ENCODE data around the gene BRIP1. TPM values are rescaled to one million over a fixed set of nuclear protein-coding genes. Genes with fewer than 3 reads are reported as not detected.
"Not testable (repeated sequence)": the region's sequence is repeated elsewhere in the genome, so short reads cannot be mapped to it uniquely, and the experiment has no call there.

Gene BRIP1
- total and polyA plus RNA-seq, 4 donors: 0.21 to 4.3 (median 0.82) TPM

- H3K27me3 ChIP-seq (ENCODE audit: control insufficient read depth in 3 of 3, insufficient read depth in 3 of 3, low read length in 2 of 3): no peaks in the 10 kb centered on the region
- H3K27ac ChIP-seq (ENCODE audit: low read depth in 1 of 2, low read length in 1 of 2): no peak overlapping the region
- ATAC-seq (ENCODE audit: insufficient read depth, low FRiP score) (no peak), DNase-seq (no peak)
- no peak overlapping the region for H3K4me3 ChIP-seq
- no peak for TF ChIP-seq CTCF (IDR thresholded peaks at IDR 0.05; ENCODE audit: control extremely low read depth, extremely low read depth)
- H3K9me3 ChIP-seq (ENCODE audit: control insufficient read depth in 4 of 4, insufficient read depth in 3 of 4, low read length in 3 of 4): no peaks in the 10 kb centered on the region
- H3K36me3 ChIP-seq (ENCODE audit: control insufficient read depth in 4 of 4, insufficient read depth in 4 of 4, low read length in 4 of 4): no peaks in the 10 kb centered on the region
- no peak overlapping the region for H3K9ac ChIP-seq (ENCODE audit: insufficient read depth in 1 of 2, low read length in 2 of 2)
- no peaks in the 10 kb centered on the region for H3K4me1 ChIP-seq (ENCODE audit: control insufficient read depth in 5 of 5, insufficient read depth in 5 of 5, low read length in 5 of 5)
These were observed 193.8 kb downstream of the BRIP1 start for GRCh38 chr17:61669522-61669921.

- Histone ChIP-seq H3K9me3 (ENCODE audit: control insufficient read depth in 4 of 4, insufficient read depth in 3 of 4, low read length in 3 of 4) (no peaks in the 10 kb centered on the region), H3K4me3 (no peak overlapping the region), H3K36me3 (ENCODE audit: control insufficient read depth in 4 of 4, insufficient read depth in 4 of 4, low read length in 4 of 4) (no peaks in the 10 kb centered on the region), H3K9ac (ENCODE audit: insufficient read depth in 1 of 2, low read length in 2 of 2) (no peak overlapping the region), H3K27ac (ENCODE audit: low read depth in 1 of 2, low read length in 1 of 2) (no peak overlapping the region), H3K4me1 (ENCODE audit: control insufficient read depth in 5 of 5, insufficient read depth in 5 of 5, low read length in 5 of 5) (no peaks in the 10 kb centered on the region), H3K27me3 (ENCODE audit: control insufficient read depth in 3 of 3, insufficient read depth in 3 of 3, low read length in 2 of 3) (no peaks in the 10 kb centered on the region)
- 89 to 96% methylated on average over 3 of the region's 3 CpGs for WGBS, 2 donors
- no peak for DNase-seq
- no peak for ATAC-seq (ENCODE audit: insufficient read depth, low FRiP score)
- no peak for TF ChIP-seq CTCF (IDR thresholded peaks at IDR 0.05; ENCODE audit: control extremely low read depth, extremely low read depth)
These were observed 194.8 kb downstream of the BRIP1 start for GRCh38 chr17:61668486-61668885.

GRCh38 chr17:61666406-61667088 lies 196.8 kb downstream of the BRIP1 start:
- ATAC-seq (ENCODE audit: insufficient read depth, low FRiP score); H3K27ac ChIP-seq (ENCODE audit: low read depth in 1 of 2, low read length in 1 of 2); H3K4me1 ChIP-seq (ENCODE audit: control insufficient read depth in 5 of 5, insufficient read depth in 5 of 5, low read length in 5 of 5); H3K27me3 ChIP-seq (ENCODE audit: control insufficient read depth in 3 of 3, insufficient read depth in 3 of 3, low read length in 2 of 3); DNase-seq; H3K9me3 ChIP-seq (ENCODE audit: control insufficient read depth in 4 of 4, insufficient read depth in 3 of 4, low read length in 3 of 4); H3K36me3 ChIP-seq (ENCODE audit: control insufficient read depth in 4 of 4, insufficient read depth in 4 of 4, low read length in 4 of 4); H3K4me3 ChIP-seq; H3K9ac ChIP-seq (ENCODE audit: insufficient read depth in 1 of 2, low read length in 2 of 2): not testable (repeated sequence)
- 97 to 100% methylated on average over 4 of the region's 5 CpGs for WGBS, 2 donors

- no peak overlapping the region for H3K4me3 ChIP-seq
- no peak overlapping the region for H3K9ac ChIP-seq (ENCODE audit: insufficient read depth in 1 of 2, low read length in 2 of 2)
- no peak overlapping the region for H3K27ac ChIP-seq (ENCODE audit: low read depth in 1 of 2, low read length in 1 of 2)
- ATAC-seq (ENCODE audit: insufficient read depth, low FRiP score) (no peak), DNase-seq (no peak)
- no peak for TF ChIP-seq CTCF (IDR thresholded peaks at IDR 0.05; ENCODE audit: control extremely low read depth, extremely low read depth)
- H3K36me3 ChIP-seq (ENCODE audit: control insufficient read depth in 4 of 4, insufficient read depth in 4 of 4, low read length in 4 of 4): no peaks in the 10 kb centered on the region
- H3K27me3 ChIP-seq (ENCODE audit: control insufficient read depth in 3 of 3, insufficient read depth in 3 of 3, low read length in 2 of 3): no peaks in the 10 kb centered on the region
- peaks cover 0 to 12% (median 0%) of the 10 kb centered on the region in 5 donors for H3K4me1 ChIP-seq (ENCODE audit: control insufficient read depth in 5 of 5, insufficient read depth in 5 of 5, low read length in 5 of 5)
- H3K9me3 ChIP-seq (ENCODE audit: control insufficient read depth in 4 of 4, insufficient read depth in 3 of 4, low read length in 3 of 4): no peaks in the 10 kb centered on the region
- WGBS, 2 donors: 77 to 80% methylated on average over 4 of the region's 4 CpGs
These were observed 200.0 kb downstream of the BRIP1 start for GRCh38 chr17:61663310-61663709.

All from lung (tissue), 12 donors.